BLaER1 (cell line): ENCODE measurements around the gene BRSK1.

Experiments used
- H3K27ac ChIP-seq: shearing (Covaris generic); formaldehyde crosslinking; 2 replicates; pipeline ENCODE4 v1.8.1; 2022
- H3K27me3 ChIP-seq: shearing (Covaris generic); formaldehyde crosslinking; 2 replicates; pipeline ENCODE4 v1.8.1; 2022
- H3K36me3 ChIP-seq: shearing (Covaris generic); formaldehyde crosslinking; 2 replicates; pipeline ENCODE4 v1.8.1; 2022
- H3K4me1 ChIP-seq: shearing (Covaris generic); formaldehyde crosslinking; 2 replicates; pipeline ENCODE4 v1.8.1; 2022
- H3K4me2 ChIP-seq: shearing (Covaris generic); formaldehyde crosslinking; 2 replicates; pipeline ENCODE4 v1.8.1; 2022
- H3K4me3 ChIP-seq: shearing (Covaris generic); formaldehyde crosslinking; 2 replicates; pipeline ENCODE4 v1.8.1; 2022
- H3K9ac ChIP-seq: shearing (Covaris generic); formaldehyde crosslinking; 2 replicates; pipeline ENCODE4 v1.8.1; 2022
- H3K9me3 ChIP-seq: shearing (Covaris generic); formaldehyde crosslinking; 2 replicates; pipeline ENCODE4 v1.8.1; 2022
- H4K20me1 ChIP-seq: shearing (Covaris generic); formaldehyde crosslinking; 2 replicates; pipeline ENCODE4 v1.8.1; 2022
- Cebpa-rat ChIP-seq: shearing (Covaris generic); IDR thresholded peaks from 2 replicates; pipeline ENCODE4 v1.8.1; 2022

The BRSK1 gene

GRCh38 chr19:55341595-55342531 lies 58.1 kb downstream of the BRSK1 start:
- peaks cover 53% of the 10 kb centered on the region for H3K4me1 ChIP-seq
- peak overlapping the region; percentile 89; the same call in 1 of the 2 replicates for H3K9ac ChIP-seq
- TF ChIP-seq Cebpa-rat = no peak
- peaks cover 53% of the 10 kb centered on the region for H3K36me3 ChIP-seq
- peak overlapping the region; percentile 44; the same call in 1 of the 2 replicates for H3K27ac ChIP-seq
- no peaks in the 10 kb centered on the region for H3K9me3 ChIP-seq
- peaks cover 13% of the 10 kb centered on the region for H4K20me1 ChIP-seq
- peak overlapping the region; percentile 99 for H3K4me2 ChIP-seq
- no peaks in the 10 kb centered on the region for H3K27me3 ChIP-seq
- H3K4me3 ChIP-seq = peak overlapping the region; percentile 84

GRCh38 chr19:55344444-55344843 lies 60.6 kb downstream of the BRSK1 start:
- H4K20me1 ChIP-seq = peaks cover 13% of the 10 kb centered on the region
- H3K27ac ChIP-seq = 0 out of 2 replicates have a peak overlapping the region, but pooled peaks have one; percentile 4
- no peaks in the 10 kb centered on the region for H3K27me3 ChIP-seq
- peaks cover 59% of the 10 kb centered on the region for H3K36me3 ChIP-seq
- TF ChIP-seq Cebpa-rat = no peak
- H3K4me2 ChIP-seq = peak overlapping the region; percentile 28; the same call in 1 of the 2 replicates
- H3K4me3 ChIP-seq = no peak overlapping the region
- peak overlapping the region; percentile 45; the same call in 1 of the 2 replicates for H3K9ac ChIP-seq
- peaks cover 70% of the 10 kb centered on the region for H3K4me1 ChIP-seq
- H3K9me3 ChIP-seq = no peaks in the 10 kb centered on the region

GRCh38 chr19:55345101-55345817 lies 61.5 kb downstream of the BRSK1 start:
- Histone ChIP-seq H4K20me1 (peaks cover 13% of the 10 kb centered on the region), H3K4me2 (no peak overlapping the region), H3K4me3 (no peak overlapping the region), H3K27me3 (no peaks in the 10 kb centered on the region), H3K36me3 (peaks cover 59% of the 10 kb centered on the region), H3K27ac (0 out of 2 replicates have a peak overlapping the region, but pooled peaks have one; percentile 38), H3K9ac (0 out of 2 replicates have a peak overlapping the region, but pooled peaks have one; percentile 19), H3K9me3 (no peaks in the 10 kb centered on the region), H3K4me1 (peaks cover 74% of the 10 kb centered on the region)
- no peak for TF ChIP-seq Cebpa-rat

GRCh38 chr19:55345818-55346724 lies 62.3 kb downstream of the BRSK1 start:
- Histone ChIP-seq H3K4me2 (no peak overlapping the region), H3K4me3 (no peak overlapping the region), H3K9me3 (no peaks in the 10 kb centered on the region), H3K4me1 (peaks cover 74% of the 10 kb centered on the region), H3K36me3 (peaks cover 59% of the 10 kb centered on the region), H3K27me3 (peaks cover 1% of the 10 kb centered on the region; the same call in 1 of the 2 replicates), H3K27ac (0 out of 2 replicates have a peak overlapping the region, but pooled peaks have one; percentile 38), H3K9ac (0 out of 2 replicates have a peak overlapping the region, but pooled peaks have one; percentile 19), H4K20me1 (peaks cover 13% of the 10 kb centered on the region)
- no peak for TF ChIP-seq Cebpa-rat

- no peak for TF ChIP-seq Cebpa-rat
- Histone ChIP-seq H3K36me3 (peaks cover 54% of the 10 kb centered on the region), H3K4me1 (peaks cover 75% of the 10 kb centered on the region), H3K27me3 (peaks cover 9% of the 10 kb centered on the region), H3K4me2 (peak overlapping the region; percentile 74), H3K27ac (peak overlapping the region; percentile 44; the same call in 1 of the 2 replicates), H3K9ac (peak overlapping the region; percentile 41; the same call in 1 of the 2 replicates), H3K4me3 (no peak overlapping the region), H3K9me3 (no peaks in the 10 kb centered on the region), H4K20me1 (peaks cover 6% of the 10 kb centered on the region)
These were observed 63.1 kb downstream of the BRSK1 start for GRCh38 chr19:55346725-55347441.

GRCh38 chr19:55347442-55348009 lies 63.7 kb downstream of the BRSK1 start:
- no peak overlapping the region for H3K4me3 ChIP-seq
- H3K4me1 ChIP-seq = peaks cover 75% of the 10 kb centered on the region
- H4K20me1 ChIP-seq = no peaks in the 10 kb centered on the region; the same call in 1 of the 2 replicates
- no peaks in the 10 kb centered on the region for H3K9me3 ChIP-seq
- no peak for TF ChIP-seq Cebpa-rat
- H3K27me3 ChIP-seq = peaks cover 16% of the 10 kb centered on the region
- H3K4me2 ChIP-seq = peak overlapping the region; percentile 74
- H3K36me3 ChIP-seq = peaks cover 48% of the 10 kb centered on the region
- H3K9ac ChIP-seq = peak overlapping the region; percentile 41; the same call in 1 of the 2 replicates
- peak overlapping the region; percentile 44 for H3K27ac ChIP-seq

GRCh38 chr19:55348317-55349034 lies 64.7 kb downstream of the BRSK1 start:
- peak overlapping the region; percentile 44 for H3K27ac ChIP-seq
- H3K4me2 ChIP-seq = peak overlapping the region; percentile 74
- TF ChIP-seq Cebpa-rat = no peak
- peak overlapping the region; percentile 0; the same call in 1 of the 2 replicates for H3K9ac ChIP-seq
- peaks cover 25% of the 10 kb centered on the region for H3K27me3 ChIP-seq
- H4K20me1 ChIP-seq = no peaks in the 10 kb centered on the region
- H3K36me3 ChIP-seq = peaks cover 38% of the 10 kb centered on the region
- peaks cover 75% of the 10 kb centered on the region for H3K4me1 ChIP-seq
- no peak overlapping the region for H3K4me3 ChIP-seq
- no peaks in the 10 kb centered on the region for H3K9me3 ChIP-seq
